Aorta (tissue), 5 donors: ENCODE results near the gene CHPF. TPM values are rescaled to one million over a fixed set of nuclear protein-coding genes. Genes with fewer than 3 reads are reported as not detected.

Experiments used
- ATAC-seq: fragments of 200-7000 bp; cut with Tn5 transposase; one replicate; pipeline ENCODE4 v1.9.1; 2022; ENCODE audit warnings: moderate library complexity; ENCODE audit not compliant: low FRiP score
- DNase-seq, 2 donors: peaks; one replicate each; pipeline ENCODE4 v3.0.0-alpha.2; 2020
- H3K27ac ChIP-seq, 2 donors: one replicate each; pipeline ENCODE4 v1.5.1; 2013; ENCODE audit warnings: low read length in 2 of 2, mild to moderate bottlenecking in 2 of 2, moderate library complexity in 2 of 2, control low read depth in 1 of 2, inconsistent platforms in 1 of 2, low read depth in 1 of 2
- H3K27me3 ChIP-seq, 2 donors: one replicate each; pipeline ENCODE4 v1.6.1; 2013; ENCODE audit warnings: control low read depth in 1 of 2, low read length in 1 of 2, mild to moderate bottlenecking in 1 of 2, moderate library complexity in 1 of 2; ENCODE audit not compliant: insufficient read depth in 2 of 2, control insufficient read depth in 1 of 2
- H3K36me3 ChIP-seq, 2 donors: one replicate each; pipeline ENCODE4 v1.6.1; 2013; ENCODE audit warnings: control low read depth in 1 of 2, low read length in 1 of 2, mild to moderate bottlenecking in 1 of 2; ENCODE audit not compliant: insufficient read depth in 2 of 2, control insufficient read depth in 1 of 2
- H3K4me1 ChIP-seq, 2 donors: one replicate each; pipeline ENCODE4 v1.6.1; 2013; ENCODE audit warnings: low read length in 2 of 2, control low read depth in 1 of 2, mild to moderate bottlenecking in 1 of 2, moderate library complexity in 1 of 2; ENCODE audit not compliant: insufficient read depth in 2 of 2, control insufficient read depth in 1 of 2
- H3K4me3 ChIP-seq, 2 donors: one replicate each; pipeline ENCODE4 v1.5.1; 2013; ENCODE audit warnings: low read length in 2 of 2, control low read depth in 1 of 2, mild to moderate bottlenecking in 1 of 2
- H3K9me3 ChIP-seq: one replicate; pipeline ENCODE4 v1.6.1; 2013; ENCODE audit warnings: mild to moderate bottlenecking, low read length; ENCODE audit not compliant: control insufficient read depth
- WGBS, 2 donors: extraction: QIAGEN DNeasy Blood & Tissue Kit; methylation state at CpG; one replicate each; pipeline ENCODE4 v1.1.7; 2013; 5-methylcytosine and 5-hydroxymethylcytosine counted together
- intact Hi-C, 2 donors: fragments of 100-400 bp; cut with DNase I; formaldehyde crosslinking; loops; one replicate each; pipeline versions ENCODE4 v1.14.2 to v1.15.0; 2022
- polyA plus RNA-seq, 2 donors: library from polyadenylated mRNA; stranded (reverse); fragments of 200-250 nt; gene quantifications; one replicate each; pipeline ENCODE4 v1.2.3, GENCODE V29; 2013
- total RNA-seq, 2 donors: library from RNA; stranded (reverse); fragmentation: NEBNext Ultra II Directional; extraction: Animal tissue kit (Norgen Biotek cat#: 25700); gene quantifications; one replicate each; pipeline ENCODE4 v1.2.1, GENCODE V29; 2021
- donor health status: healthy with polysubstance abuse.
- donor health status: Bipolar disorder and iron deficiency.
- donor health status: DM: no; HTN: no; CAD: no.
- donor health status: DM: no; HTN: no; CAD: no.
- donor health status: DM: yes; HTN: yes; CAD: no.

Gene CHPF
- total and polyA plus RNA-seq, 4 donors: 20.0 to 81.2 (median 73.2) TPM

DNA sequence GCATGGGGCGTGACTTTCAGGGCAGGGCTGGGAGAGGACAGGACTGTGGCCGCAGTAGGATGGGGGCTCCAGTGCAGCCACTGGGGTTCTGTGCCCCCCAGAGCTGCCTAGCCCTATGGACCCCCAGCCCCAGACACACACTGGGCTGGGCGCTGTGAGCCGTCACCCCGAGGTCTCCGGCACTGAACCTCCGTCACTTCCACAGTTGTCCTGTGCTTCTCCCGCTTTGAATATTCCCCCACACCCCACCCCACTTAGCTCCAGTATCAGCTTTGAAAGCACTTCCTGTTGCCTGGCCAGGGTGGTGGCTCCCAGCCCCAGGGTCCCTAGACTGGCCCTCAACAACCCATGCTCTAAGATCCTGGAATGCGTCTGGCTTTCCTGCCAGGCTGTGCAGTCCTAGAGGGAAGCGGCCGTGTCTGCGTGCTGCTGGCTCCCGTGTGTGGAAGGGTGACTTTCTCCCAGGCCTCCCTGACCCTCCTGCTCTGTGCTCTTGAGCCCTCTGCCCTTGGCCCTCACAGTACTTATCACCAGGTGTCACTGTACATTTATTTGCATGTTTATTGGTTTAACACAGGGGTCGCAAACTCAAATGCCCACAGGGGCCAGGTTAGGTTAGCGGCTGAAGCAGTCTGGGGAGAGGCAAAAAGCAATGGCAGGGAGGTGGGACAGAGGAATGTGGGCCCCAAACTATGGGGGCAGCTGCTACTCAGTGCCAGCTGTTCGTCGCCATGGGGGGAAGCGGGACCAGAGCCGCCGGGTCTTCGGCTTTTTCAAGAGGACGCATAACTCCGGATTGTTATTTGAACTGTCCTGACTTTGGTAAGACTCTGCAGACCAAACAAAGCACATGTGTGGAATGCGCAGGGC lies 17.8 kb upstream of the CHPF start:
- WGBS, 2 donors: 72 to 74% methylated on average over 24 of the region's 24 CpGs
- no peak overlapping the region for H3K27ac ChIP-seq
- ATAC-seq (no peak), DNase-seq (peak in 1 of 2 donors; percentile 58)
- no peaks in the 10 kb centered on the region for H3K36me3 ChIP-seq
- intact Hi-C loops: no loop called here
- no peak overlapping the region for H3K4me3 ChIP-seq
- no peaks in the 10 kb centered on the region for H3K9me3 ChIP-seq
- H3K27me3 ChIP-seq: no peaks in the 10 kb centered on the region
- no peaks in the 10 kb centered on the region for H3K4me1 ChIP-seq

DNA sequence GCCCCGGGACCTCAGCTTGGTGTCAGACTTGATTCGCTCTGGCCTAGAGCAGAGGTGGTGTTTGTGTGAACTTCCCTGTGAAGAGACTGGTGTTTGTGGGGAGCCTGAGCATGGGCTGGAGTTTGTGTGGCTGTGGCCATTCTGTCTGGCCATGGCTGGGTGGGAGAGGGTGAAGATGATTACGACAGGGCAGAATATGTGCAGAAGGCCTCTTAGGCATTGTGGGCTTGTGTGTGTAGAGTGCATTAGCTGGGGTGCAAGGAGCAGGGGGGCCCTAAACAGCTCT lies 17.2 kb upstream of the CHPF start:
- intact Hi-C loops: no loop called here
- WGBS, 2 donors: 86 to 89% methylated on average over 3 of the region's 3 CpGs
- no peaks in the 10 kb centered on the region for H3K4me1 ChIP-seq
- no peaks in the 10 kb centered on the region for H3K36me3 ChIP-seq
- no peak overlapping the region for H3K4me3 ChIP-seq
- H3K27ac ChIP-seq: no peak overlapping the region
- H3K27me3 ChIP-seq: no peaks in the 10 kb centered on the region
- ATAC-seq (no peak), DNase-seq (no peak)
- no peaks in the 10 kb centered on the region for H3K9me3 ChIP-seq

DNA sequence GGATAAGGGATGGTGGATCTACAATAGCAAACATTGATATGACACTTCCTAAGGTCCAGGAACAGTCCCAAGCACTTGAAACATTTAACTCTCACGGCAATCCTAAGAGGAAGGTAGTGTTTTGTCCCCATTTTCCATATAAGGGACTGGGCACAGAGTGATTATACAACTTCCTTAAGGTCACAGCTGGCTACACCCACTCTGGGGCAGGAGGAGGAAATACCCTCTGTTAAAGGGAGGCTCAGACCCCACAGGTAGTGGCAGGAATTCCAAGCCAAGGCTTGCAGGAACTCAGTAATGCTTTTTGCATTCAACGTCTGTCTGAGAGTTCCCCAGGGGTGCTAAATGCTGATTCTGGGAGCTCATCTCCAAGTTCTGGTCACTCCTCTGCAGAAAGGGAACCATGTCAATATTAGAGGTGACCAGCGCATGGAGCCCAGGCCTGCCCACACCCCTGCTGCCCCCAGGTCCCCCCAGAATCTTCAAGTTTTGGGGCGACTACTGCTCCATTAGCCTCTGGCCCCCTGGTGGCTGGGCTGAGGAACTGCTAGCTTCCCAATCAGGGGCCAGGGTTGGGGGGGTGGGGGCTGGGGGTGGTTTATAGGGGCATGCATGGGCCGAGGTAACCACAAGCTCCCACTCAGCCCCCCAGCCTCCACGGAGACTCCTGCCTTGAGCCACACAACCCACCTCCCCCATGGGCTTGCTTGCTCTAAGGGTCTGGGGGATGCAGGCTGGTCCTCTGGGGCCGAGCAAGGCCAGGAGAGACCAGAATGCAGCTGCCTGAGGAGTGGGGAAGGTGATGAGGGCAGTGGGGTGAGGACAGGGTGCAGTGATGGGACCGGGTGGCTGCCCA lies 16.7 kb upstream of the CHPF start:
- intact Hi-C loops: no loop called here
- Histone ChIP-seq H3K4me3 (no peak overlapping the region), H3K36me3 (no peaks in the 10 kb centered on the region), H3K27me3 (no peaks in the 10 kb centered on the region), H3K4me1 (no peaks in the 10 kb centered on the region), H3K27ac (no peak overlapping the region), H3K9me3 (no peaks in the 10 kb centered on the region)
- peak in 1 of 2 donors; percentile 64 for DNase-seq
- no peak for ATAC-seq
- WGBS, 2 donors: 30 to 36% methylated on average over 8 of the region's 8 CpGs

DNA sequence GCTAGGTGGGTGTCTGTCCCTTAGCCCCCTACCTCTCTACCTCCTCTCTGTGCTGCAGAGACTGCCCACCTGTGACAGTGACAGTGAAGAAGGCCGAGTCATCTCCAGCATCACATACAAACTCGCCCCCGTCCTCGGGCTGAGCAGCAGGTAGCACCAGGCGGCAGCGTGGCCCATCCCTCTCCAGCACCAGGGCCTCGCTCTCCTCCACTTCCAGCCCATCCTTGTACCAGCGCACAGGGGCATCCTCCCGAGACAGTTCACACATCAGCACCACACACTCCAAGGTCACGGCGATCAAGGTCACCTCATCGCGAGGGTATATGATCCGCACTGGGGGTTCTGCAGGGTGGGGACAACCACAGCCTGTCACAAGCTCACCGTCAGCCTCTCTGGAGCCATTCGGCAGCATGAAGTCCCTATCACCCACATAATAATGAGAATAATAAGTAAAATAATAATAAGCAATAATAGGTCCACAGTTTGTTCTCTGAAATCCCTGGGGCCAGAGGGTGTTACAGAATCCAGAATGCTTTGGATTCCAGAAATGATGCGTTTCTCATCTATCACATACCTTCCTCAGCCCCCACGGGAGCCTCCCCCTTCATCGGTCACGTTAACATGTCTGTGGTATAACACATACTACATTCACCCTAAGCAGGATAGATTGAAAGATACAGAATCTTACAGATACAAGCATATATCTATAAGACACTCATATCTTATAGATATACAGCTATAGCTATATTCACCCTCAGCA lies 15.7 kb upstream of the CHPF start:
- ATAC-seq: no peak
- H3K4me1 ChIP-seq: no peaks in the 10 kb centered on the region
- WGBS, 2 donors: 92 to 94% methylated on average over 20 of the region's 20 CpGs
- H3K27ac ChIP-seq: no peak overlapping the region
- intact Hi-C loops: no loop called here
- no peak for DNase-seq
- H3K9me3 ChIP-seq: no peaks in the 10 kb centered on the region
- no peaks in the 10 kb centered on the region for H3K27me3 ChIP-seq
- no peak overlapping the region for H3K4me3 ChIP-seq
- H3K36me3 ChIP-seq: no peaks in the 10 kb centered on the region

DNA sequence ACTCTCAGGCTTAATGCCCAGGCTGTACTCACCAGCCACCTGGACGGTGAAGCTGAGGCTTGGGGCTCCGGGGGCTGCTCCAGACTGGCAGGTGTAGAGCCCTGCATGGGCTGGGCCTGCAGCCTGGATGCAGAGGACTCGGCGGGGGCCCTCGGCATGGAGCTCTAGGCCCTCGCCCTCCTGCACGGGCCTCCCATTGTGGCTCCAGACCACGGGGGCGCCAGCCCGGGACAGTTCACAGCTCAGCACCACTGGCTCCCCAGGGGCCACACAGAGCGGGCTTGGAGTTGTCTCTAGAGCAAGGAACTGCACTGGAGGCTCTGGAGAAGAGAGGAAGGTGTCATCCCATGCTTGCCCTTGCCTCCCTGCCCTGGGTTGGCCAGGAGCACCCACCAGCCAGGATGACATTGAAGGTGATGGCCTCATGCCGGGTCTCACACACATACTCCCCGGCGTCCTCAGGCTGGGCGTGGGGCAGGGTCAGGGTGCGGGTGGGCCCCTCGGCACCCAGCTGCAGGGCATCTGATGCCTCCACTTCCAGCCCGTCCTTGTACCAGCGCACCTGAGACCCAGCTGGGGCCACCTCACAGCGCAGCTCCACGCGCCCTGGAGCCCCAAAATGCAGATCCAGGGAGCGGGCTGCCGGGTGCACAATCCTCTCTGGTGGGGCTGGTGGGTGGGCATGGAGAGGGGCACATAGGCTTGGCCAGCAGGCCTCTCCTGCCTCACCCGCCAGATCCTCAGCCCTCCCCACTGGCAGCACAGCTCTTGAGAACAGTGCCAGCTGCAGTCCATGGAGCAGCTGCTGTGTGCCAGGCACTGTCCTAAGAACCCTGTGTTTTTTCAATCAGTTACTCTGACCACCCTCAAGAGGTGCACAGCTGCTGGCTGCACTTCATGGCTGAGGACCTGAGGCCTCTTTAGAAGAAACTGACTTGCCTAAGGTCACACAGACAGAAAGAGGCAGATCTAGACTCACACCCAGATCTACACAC lies 14.5 kb upstream of the CHPF start:
- 93 to 94% methylated on average over 25 of the region's 25 CpGs for WGBS, 2 donors
- intact Hi-C loops: no loop called here
- ATAC-seq: no peak

DNA sequence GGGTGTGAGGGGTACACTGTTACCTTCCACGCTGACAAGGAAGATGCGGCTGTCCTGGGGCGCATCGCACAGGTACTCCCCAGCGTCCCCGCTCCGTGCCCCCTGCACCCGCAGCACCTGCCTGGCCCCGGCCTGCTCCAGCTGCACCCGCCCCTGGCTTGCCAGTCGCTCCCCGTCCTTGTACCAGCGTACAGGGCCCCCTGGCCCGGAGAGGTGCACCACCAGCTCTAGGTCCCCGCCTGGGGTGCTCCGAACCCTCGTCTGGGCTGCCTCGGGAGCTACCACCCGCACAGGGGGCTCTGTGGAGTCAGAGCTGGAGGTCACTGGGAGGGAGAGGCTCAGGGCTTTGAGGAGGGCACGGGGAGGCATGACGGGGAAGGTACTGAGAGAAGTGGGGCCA lies 13.7 kb upstream of the CHPF start:
- DNase-seq (peak in 1 of 2 donors; percentile 44), ATAC-seq (no peak)
- WGBS, 2 donors: 93% methylated on average over 21 of the region's 21 CpGs
- H3K36me3 ChIP-seq: no peaks in the 10 kb centered on the region
- H3K27ac ChIP-seq: no peak overlapping the region
- H3K4me1 ChIP-seq: no peaks in the 10 kb centered on the region
- H3K27me3 ChIP-seq: no peaks in the 10 kb centered on the region
- intact Hi-C loops: no loop called here
- H3K4me3 ChIP-seq: no peak overlapping the region
- H3K9me3 ChIP-seq: no peaks in the 10 kb centered on the region

More for the DNA sequence above, 14.5 kb upstream of the CHPF start:
- Histone ChIP-seq H3K27ac (no peak overlapping the region), H3K4me1 (no peaks in the 10 kb centered on the region), H3K4me3 (no peak overlapping the region), H3K36me3 (no peaks in the 10 kb centered on the region), H3K27me3 (no peaks in the 10 kb centered on the region), H3K9me3 (no peaks in the 10 kb centered on the region)
- DNase-seq: peak; percentile 29 to 61

DNA sequence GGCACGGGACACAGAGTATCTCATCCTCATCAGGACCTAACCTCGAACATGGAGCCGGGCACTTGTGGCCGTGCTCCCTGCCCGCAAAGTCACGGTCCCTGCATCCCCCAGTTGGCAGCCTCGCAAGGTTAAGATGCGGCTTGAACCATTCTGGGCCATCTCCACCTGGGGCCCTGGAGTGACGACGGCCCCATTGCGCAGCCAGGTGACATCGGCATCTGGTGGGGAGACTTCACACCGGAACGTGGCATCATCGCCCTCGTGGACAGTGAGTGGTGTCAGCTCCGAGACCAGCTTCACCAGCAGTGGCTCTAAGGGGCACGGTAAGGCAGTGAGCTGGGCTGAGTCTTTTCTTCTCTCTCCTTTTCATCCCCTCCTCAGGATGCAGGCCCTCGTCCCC lies 12.8 kb upstream of the CHPF start:
- Histone ChIP-seq H3K36me3 (no peaks in the 10 kb centered on the region), H3K9me3 (no peaks in the 10 kb centered on the region), H3K4me3 (no peak overlapping the region), H3K27ac (no peak overlapping the region), H3K4me1 (no peaks in the 10 kb centered on the region), H3K27me3 (no peaks in the 10 kb centered on the region)
- DNase-seq (no peak), ATAC-seq (no peak)
- WGBS, 2 donors: 94 to 95% methylated on average over 19 of the region's 19 CpGs
- intact Hi-C loops: no loop called here

DNA sequence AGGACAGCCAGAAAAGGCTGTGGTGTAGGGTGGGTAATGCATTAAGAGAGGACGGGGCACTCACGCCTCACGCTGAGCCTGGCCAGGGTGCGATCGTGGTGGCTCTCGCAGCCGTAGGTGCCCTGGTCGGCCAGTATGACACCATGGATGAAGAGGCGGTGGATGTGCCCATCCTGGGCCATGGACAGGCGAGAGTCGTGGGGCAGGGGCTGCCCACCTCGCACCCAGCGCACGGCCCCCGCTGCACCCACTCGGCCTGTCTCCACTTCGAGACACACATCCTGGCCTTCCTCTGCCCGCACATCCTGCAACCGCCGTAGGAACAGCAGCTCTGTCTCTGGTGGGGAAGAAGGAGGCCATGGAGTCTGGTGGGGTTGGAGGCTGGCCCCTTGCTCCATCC lies 12.3 kb upstream of the CHPF start:
- WGBS, 2 donors: 95% methylated on average over 20 of the region's 20 CpGs
- intact Hi-C loops: no loop called here

More for the DNA sequence above, 12.3 kb upstream of the CHPF start:
- no peak for ATAC-seq
- no peak overlapping the region for H3K27ac ChIP-seq
- no peaks in the 10 kb centered on the region for H3K4me1 ChIP-seq
- H3K36me3 ChIP-seq: no peaks in the 10 kb centered on the region
- no peak overlapping the region for H3K4me3 ChIP-seq
- no peak for DNase-seq
- H3K27me3 ChIP-seq: no peaks in the 10 kb centered on the region
- no peaks in the 10 kb centered on the region for H3K9me3 ChIP-seq
